K562 (cell line): ENCODE results near the gene SNRNP70. TPM values are rescaled to one million over a fixed set of nuclear protein-coding genes. Genes with fewer than 3 reads are reported as not detected.
A peak's percentile ranks its signal among the peaks of the same experiment; 100 is the strongest.

Experiments
- E2F4 ChIP-seq: sonication (generic); formaldehyde crosslinking; IDR thresholded peaks from 2 replicates; pipeline ENCODE4 v1.8.0; 2022; ENCODE audit warnings: mild to moderate bottlenecking, low read depth, missing genetic modification reagents
- E2F6 ChIP-seq, 2 experiments: IDR thresholded peaks; 2 replicates each; pipeline ENCODE4 v1.6.1; 2011; ENCODE audit warnings: borderline replicate concordance in 1 of 2, control low read depth in 1 of 2, low read depth in 1 of 2, low read length in 1 of 2, mild to moderate bottlenecking in 1 of 2, mixed read lengths in 1 of 2, moderate library complexity in 1 of 2; ENCODE audit not compliant: insufficient read depth in 1 of 2, insufficient read length in 1 of 2, poor library complexity in 1 of 2, severe bottlenecking in 1 of 2; ENCODE audit errors: extremely low read depth in 1 of 2
- E2F8 ChIP-seq: fragments of 450-650 bp; IDR thresholded peaks from 2 replicates; pipeline ENCODE4 v1.7.1; 2018; ENCODE audit warnings: mild to moderate bottlenecking, low read depth; ENCODE audit not compliant: partially characterized antibody
- HCFC1 ChIP-seq: IDR thresholded peaks from 2 replicates; pipeline ENCODE4 v1.6.1; 2012; ENCODE audit warnings: low read depth, low read length, improper control_type of control experiment
- HEY1 ChIP-seq: fragments of 250-450 bp; sonication (Bioruptor Pico); IDR thresholded peaks from 2 replicates; pipeline ENCODE4 v1.5.0; 2020; ENCODE audit warnings: mild to moderate bottlenecking, moderate library complexity, borderline replicate concordance
- MTA3 ChIP-seq: fragments of 450-650 bp; formaldehyde crosslinking; IDR thresholded peaks from 2 replicates; pipeline ENCODE4 v1.6.1; 2017; ENCODE audit warnings: mild to moderate bottlenecking, borderline replicate concordance
- NBN ChIP-seq: fragments of 450-650 bp; IDR thresholded peaks from 2 replicates; pipeline ENCODE4 v1.6.1; 2016; ENCODE audit warnings: low read depth, mild to moderate bottlenecking
- NFATC3 ChIP-seq: fragments of 450-650 bp; IDR thresholded peaks from 2 replicates; pipeline ENCODE4 v1.6.1; 2017; ENCODE audit warnings: mild to moderate bottlenecking
- PCBP1 ChIP-seq: fragments of 200-400 bp; formaldehyde crosslinking; IDR thresholded peaks from 2 replicates; pipeline ENCODE4 v1.6.1; 2018; ENCODE audit warnings: mild to moderate bottlenecking, low read depth, low read length; ENCODE audit not compliant: poor library complexity, severe bottlenecking
- SMAD3 ChIP-seq: fragments of 450-650 bp; formaldehyde crosslinking; conservative IDR thresholded peaks from 2 replicates; pipeline ENCODE4 v1.4.0; 2020; ENCODE audit warnings: mild to moderate bottlenecking
- STAT6 ChIP-seq: sonication (generic); formaldehyde crosslinking; IDR thresholded peaks from 2 replicates; pipeline ENCODE4 v1.8.1; 2023; ENCODE audit warnings: mild to moderate bottlenecking, missing genetic modification reagents
- TFAP4 ChIP-seq: sonication (generic); formaldehyde crosslinking; IDR thresholded peaks from 2 replicates; pipeline ENCODE4 v1.8.0; 2022; ENCODE audit warnings: missing genetic modification reagents, mild to moderate bottlenecking, moderate library complexity, borderline replicate concordance
- THAP12 ChIP-seq: fragments of 250-450 bp; sonication (Bioruptor Pico); IDR thresholded peaks from 2 replicates; pipeline ENCODE4 v1.9.0; 2021; ENCODE audit warnings: mild to moderate bottlenecking, inconsistent platforms
- ZNF507 ChIP-seq: conservative IDR thresholded peaks from 2 replicates; pipeline ENCODE4 v1.6.1; 2017; ENCODE audit warnings: missing genetic modification characterization, missing compliant biosample characterization
- polyA plus RNA-seq, 8 experiments: library from polyadenylated mRNA; depleted of rRNA in 4 of 8; stranded (reverse) in 5 of 8; unstranded in 3 of 8; fragments of >200 nt; fragmentation: Nextera tagmentation in 2 of 8; fragmentation: Illumina TruSeq in 1 of 8; extraction: Ambion mirVana in 2 of 8; extraction: Trizol in 1 of 8; gene quantifications; 2 replicates each; pipeline versions ENCODE4 v1.2.1 to v1.2.3, GENCODE V29; 2011 to 2014; ENCODE audit warnings: inconsistent platforms in 1 of 8, missing spikeins in 1 of 8
- total RNA-seq, 7 experiments: library from RNA; depleted of rRNA in 6 of 7; stranded (reverse); fragments of >200 nt in 6 of 7; fragmentation: Illumina TruSeq in 2 of 7; extraction: Trizol in 2 of 7; gene quantifications; 2 replicates each; pipeline versions ENCODE4 v1.2.1 to v1.2.3, GENCODE V29; 2011 to 2021; ENCODE audit warnings: low replicate concordance in 1 of 7

The SNRNP70 gene
- total and polyA plus RNA-seq, 9 of the 15 experiments (the other 6 are each of a cell fraction or from before 2014, with no cell fraction given) = 2.8 to 496 (median 136) TPM

- no peak for TF ChIP-seq THAP12
- no peak for TF ChIP-seq E2F8
- no peak for TF ChIP-seq ZNF507
- TF ChIP-seq STAT6 (CRISPR knock-in tag) = no peak
- TF ChIP-seq HCFC1 = 0 out of 2 replicates have a peak, but pooled peaks have one; percentile 20
- TF ChIP-seq TFAP4 (CRISPR knock-in tag) = peak; percentile 50; the same call in 1 of the 2 replicates
- peak; percentile 62 for TF ChIP-seq PCBP1
- no peak for TF ChIP-seq SMAD3 (CRISPR knock-in tag)
- no peak for TF ChIP-seq NFATC3
- no peak for TF ChIP-seq NBN
- peak; percentile 64; the same call in 1 of the 2 replicates for TF ChIP-seq MTA3
- TF ChIP-seq HEY1 = no peak
- TF ChIP-seq E2F6 (IDR thresholded peaks at IDR 0.05; ENCODE audit: borderline replicate concordance in 1 of 2, extremely low read depth in 1 of 2, insufficient read depth in 1 of 2, insufficient read length in 1 of 2, low read depth in 1 of 2, low read length in 1 of 2, poor library complexity in 1 of 2, severe bottlenecking in 1 of 2) = peak in 1 of 2 experiments; percentile 71
- no peak for TF ChIP-seq E2F4 (CRISPR knock-in tag)
Observed at GRCh38 chr19:49056101-49056901, 28.9 kb upstream of the SNRNP70 start (continued).
